HAP-1 (cell line): ENCODE results near the gene GPR6.

Experiments used
- DNase-seq, 2 experiments: peaks; one replicate each; pipeline ENCODE4 v3.0.0-alpha.2; 2016 to 2020; ENCODE audit warnings: low spot score in 2 of 2
- H3K27me3 ChIP-seq: fragments of 250-450 bp; sonication (Bioruptor Pico); 2 replicates; pipeline ENCODE4 v1.5.1; 2020; ENCODE audit warnings: low read depth, mild to moderate bottlenecking, moderate library complexity
- H3K36me3 ChIP-seq: fragments of 250-450 bp; sonication (Bioruptor Pico); replicated peaks from 2 replicates; pipeline ENCODE4 v1.5.1; 2020; ENCODE audit warnings: mild to moderate bottlenecking
- H3K4me1 ChIP-seq: fragments of 250-450 bp; sonication (Bioruptor Pico); 2 replicates; pipeline ENCODE4 v1.5.1; 2020; ENCODE audit warnings: mild to moderate bottlenecking
- H3K4me3 ChIP-seq: fragments of 250-450 bp; sonication (Bioruptor Pico); 2 replicates; pipeline ENCODE4 v1.5.1; 2020; ENCODE audit warnings: mild to moderate bottlenecking, moderate library complexity
- H3K9me3 ChIP-seq: fragments of 250-450 bp; sonication (Bioruptor Pico); 2 replicates; pipeline ENCODE4 v1.5.1; 2020; ENCODE audit warnings: mild to moderate bottlenecking, moderate library complexity
- in situ Hi-C: fragments of 300-500 bp; cut with MboI; formaldehyde crosslinking; loops from 3 replicates; pipeline ENCODE4 v1.14.3; 2020; ENCODE audit warnings: low sequenced_read_pairs, inconsistent platforms, mixed read lengths

Gene GPR6

DNA sequence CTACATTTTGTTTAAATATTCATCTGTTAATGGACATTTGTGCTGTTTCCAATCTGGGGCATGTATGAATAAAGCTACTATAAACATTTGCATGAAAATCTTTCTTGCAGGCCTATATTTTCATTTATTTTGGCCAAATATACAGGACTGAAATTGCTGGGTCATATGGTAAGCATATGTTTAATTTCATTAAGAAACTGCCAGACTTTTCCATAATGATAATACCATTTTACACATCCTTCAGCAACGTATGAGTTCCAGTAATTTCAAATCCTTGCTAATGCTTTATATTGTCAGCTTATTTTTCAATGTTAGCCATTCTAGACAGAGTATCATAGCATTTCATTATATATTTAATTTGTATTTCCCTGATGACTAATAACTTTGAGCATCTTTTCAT lies 51.0 kb downstream of the GPR6 start:
- no peaks in the 10 kb centered on the region for H3K27me3 ChIP-seq
- H3K9me3 ChIP-seq, result no peaks in the 10 kb centered on the region
- H3K36me3 ChIP-seq, result no peaks in the 10 kb centered on the region
- H3K4me1 ChIP-seq, result peaks cover 5% of the 10 kb centered on the region; the same call in 1 of the 2 replicates
- DNase-seq, result no peak
- no peak overlapping the region for H3K4me3 ChIP-seq
- in situ Hi-C loops, result no loop called here
